ENCODE measurements around the gene SPATA32. TPM values are rescaled to one million over a fixed set of nuclear protein-coding genes. Genes with fewer than 3 reads are reported as not detected.

The SPATA32 gene
- total and polyA plus RNA-seq, 2 experiments from 2014 or later = 0.45 TPM; not detected in 1

- peak overlapping the region; percentile 43 for H3K4me3 ChIP-seq
- no peak overlapping the region for H3K27ac ChIP-seq
- peaks cover 38% of the 10 kb centered on the region for H3K27me3 ChIP-seq
- TF ChIP-seq, protein P1, sequence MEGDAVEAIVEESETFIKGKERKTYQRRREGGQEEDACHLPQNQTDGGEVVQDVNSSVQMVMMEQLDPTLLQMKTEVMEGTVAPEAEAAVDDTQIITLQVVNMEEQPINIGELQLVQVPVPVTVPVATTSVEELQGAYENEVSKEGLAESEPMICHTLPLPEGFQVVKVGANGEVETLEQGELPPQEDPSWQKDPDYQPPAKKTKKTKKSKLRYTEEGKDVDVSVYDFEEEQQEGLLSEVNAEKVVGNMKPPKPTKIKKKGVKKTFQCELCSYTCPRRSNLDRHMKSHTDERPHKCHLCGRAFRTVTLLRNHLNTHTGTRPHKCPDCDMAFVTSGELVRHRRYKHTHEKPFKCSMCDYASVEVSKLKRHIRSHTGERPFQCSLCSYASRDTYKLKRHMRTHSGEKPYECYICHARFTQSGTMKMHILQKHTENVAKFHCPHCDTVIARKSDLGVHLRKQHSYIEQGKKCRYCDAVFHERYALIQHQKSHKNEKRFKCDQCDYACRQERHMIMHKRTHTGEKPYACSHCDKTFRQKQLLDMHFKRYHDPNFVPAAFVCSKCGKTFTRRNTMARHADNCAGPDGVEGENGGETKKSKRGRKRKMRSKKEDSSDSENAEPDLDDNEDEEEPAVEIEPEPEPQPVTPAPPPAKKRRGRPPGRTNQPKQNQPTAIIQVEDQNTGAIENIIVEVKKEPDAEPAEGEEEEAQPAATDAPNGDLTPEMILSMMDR (IDR thresholded peaks at IDR 0.05; ENCODE audit: low read depth, low read length) = no peak
- no peaks in the 10 kb centered on the region for H3K4me1 ChIP-seq (ENCODE audit: low read depth)
- peak in 1 of 2 donors; percentile 49 for DNase-seq (ENCODE audit: low read depth in 1 of 2, low spot score in 1 of 2)
- no peaks in the 10 kb centered on the region for H3K9me3 ChIP-seq (ENCODE audit: low read depth)
- no peaks in the 10 kb centered on the region for H3K36me3 ChIP-seq
These were observed 20.4 kb downstream of the SPATA32 start for GRCh38 chr17:45241328-45242028.

DNA sequence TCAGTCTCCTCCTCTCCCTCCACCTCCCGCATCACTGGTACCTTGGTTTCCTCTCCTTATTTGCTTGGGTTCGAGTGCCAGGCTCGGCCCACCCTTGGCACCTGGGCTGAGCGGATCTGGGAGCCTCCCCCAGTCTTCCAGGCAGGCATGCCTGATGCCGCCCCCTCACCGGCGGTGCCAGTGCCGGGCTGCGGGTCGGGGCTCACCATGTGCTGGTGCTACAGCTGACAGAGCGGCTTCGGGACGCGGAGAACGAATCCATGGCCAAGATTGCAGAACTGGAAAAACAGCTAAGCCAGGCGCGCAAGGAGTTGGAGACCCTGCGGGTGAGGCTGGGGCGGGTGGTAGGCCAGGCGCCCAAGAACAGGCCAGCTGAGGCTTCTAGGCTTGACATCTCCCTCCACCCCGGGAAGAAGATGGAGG, 21.0 kb downstream of the SPATA32 start:
- Histone ChIP-seq H3K27me3 (peaks cover 38% of the 10 kb centered on the region), H3K36me3 (no peaks in the 10 kb centered on the region), H3K4me1 (ENCODE audit: low read depth) (no peaks in the 10 kb centered on the region), H3K27ac (no peak overlapping the region), H3K9me3 (ENCODE audit: low read depth) (no peaks in the 10 kb centered on the region), H3K4me3 (peak overlapping the region; percentile 43)
- no peak for DNase-seq (ENCODE audit: low read depth in 1 of 2, low spot score in 1 of 2)
- TF ChIP-seq, protein P1 (IDR thresholded peaks at IDR 0.05; ENCODE audit: low read depth, low read length) = no peak

- TF ChIP-seq, protein P1 (IDR thresholded peaks at IDR 0.05; ENCODE audit: low read depth, low read length) = no peak
- Histone ChIP-seq H3K4me3 (no peak overlapping the region), H3K4me1 (ENCODE audit: low read depth) (no peaks in the 10 kb centered on the region), H3K27ac (no peak overlapping the region), H3K27me3 (peaks cover 44% of the 10 kb centered on the region), H3K9me3 (ENCODE audit: low read depth) (no peaks in the 10 kb centered on the region), H3K36me3 (no peaks in the 10 kb centered on the region)
- DNase-seq (ENCODE audit: low read depth in 1 of 2, low spot score in 1 of 2) = no peak
These were observed 23.6 kb downstream of the SPATA32 start for GRCh38 chr17:45238155-45238774.

DNA sequence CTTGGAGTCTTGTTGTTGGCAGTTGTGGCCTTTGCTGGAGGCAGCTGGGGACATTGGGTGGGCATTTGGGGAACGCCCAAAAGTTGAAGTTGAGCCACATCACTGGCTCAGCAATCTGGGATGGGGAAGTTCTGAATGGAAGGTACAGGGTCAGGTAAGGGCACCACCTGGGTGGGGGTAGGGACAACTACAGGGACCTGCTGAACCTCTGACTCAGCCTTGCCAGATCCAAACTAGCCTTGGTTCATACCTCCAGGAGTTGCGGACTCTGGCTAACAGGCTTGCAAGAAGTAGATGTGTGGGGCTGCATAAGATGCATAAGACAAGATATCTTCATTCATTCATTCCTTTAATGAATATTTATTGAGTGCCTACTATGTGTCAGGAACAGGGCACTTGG, 24.2 kb downstream of the SPATA32 start:
- Histone ChIP-seq H3K27me3 (peaks cover 48% of the 10 kb centered on the region), H3K4me1 (ENCODE audit: low read depth) (no peaks in the 10 kb centered on the region), H3K9me3 (ENCODE audit: low read depth) (no peaks in the 10 kb centered on the region), H3K4me3 (no peak overlapping the region), H3K27ac (no peak overlapping the region), H3K36me3 (no peaks in the 10 kb centered on the region)
- no peak for DNase-seq (ENCODE audit: low read depth in 1 of 2, low spot score in 1 of 2)
- TF ChIP-seq, protein P1 (IDR thresholded peaks at IDR 0.05; ENCODE audit: low read depth, low read length) = no peak

DNA sequence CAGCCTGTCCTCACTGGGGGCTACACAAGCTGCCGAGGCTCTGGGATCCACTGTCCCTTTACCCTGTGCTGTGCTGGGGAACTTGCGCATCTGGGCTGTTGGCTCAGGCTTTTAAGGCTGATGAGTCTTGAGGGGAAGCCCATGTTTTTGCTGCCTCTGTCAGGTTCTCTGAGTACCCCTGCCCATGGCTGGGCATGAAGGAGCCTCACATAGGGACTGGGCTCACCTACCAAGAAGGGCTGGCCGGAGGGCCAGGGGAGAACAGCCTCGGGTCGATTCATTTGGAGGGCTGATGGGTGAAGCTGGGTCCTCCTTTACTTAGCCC, 25.6 kb downstream of the SPATA32 start:
- no peak overlapping the region for H3K4me3 ChIP-seq
- TF ChIP-seq, protein P1 (IDR thresholded peaks at IDR 0.05; ENCODE audit: low read depth, low read length) = no peak
- no peak for DNase-seq (ENCODE audit: low read depth in 1 of 2, low spot score in 1 of 2)
- peaks cover 40% of the 10 kb centered on the region for H3K27me3 ChIP-seq
- H3K9me3 ChIP-seq (ENCODE audit: low read depth) = no peaks in the 10 kb centered on the region
- no peak overlapping the region for H3K27ac ChIP-seq
- no peaks in the 10 kb centered on the region for H3K4me1 ChIP-seq (ENCODE audit: low read depth)
- H3K36me3 ChIP-seq = no peaks in the 10 kb centered on the region

Measured in cardiac muscle cell (in vitro differentiated cells and primary cell).